Midbrain (tissue), 1 donor: ENCODE results near the gene GOLGA6L9.
"Not testable (repeated sequence)": the region's sequence is repeated elsewhere in the genome, so short reads cannot be mapped to it uniquely, and the experiment has no call there.

Source experiments
- DNase-seq: peaks from one replicate; lab custom pipeline; 2025; lab: John Stamatoyannopoulos, UW

The GOLGA6L9 gene, protein sequence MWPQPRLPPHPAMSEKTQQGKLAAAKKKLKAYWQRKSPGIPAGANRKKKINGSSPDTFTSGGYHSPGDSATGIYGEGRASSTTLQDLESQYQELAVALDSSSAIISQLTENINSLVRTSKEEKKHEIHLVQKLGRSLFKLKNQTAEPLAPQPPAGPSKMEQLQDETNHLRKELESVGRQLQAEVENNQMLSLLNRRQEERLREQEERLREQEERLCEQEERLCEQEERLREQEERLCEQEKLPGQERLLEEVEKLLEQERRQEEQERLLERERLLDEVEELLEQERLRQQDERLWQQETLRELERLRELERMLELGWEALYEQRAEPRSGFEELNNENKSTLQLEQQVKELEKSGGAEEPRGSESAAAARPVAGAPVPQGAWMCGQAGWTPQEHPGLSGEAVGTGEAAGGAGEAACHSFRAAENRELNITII

DNA sequence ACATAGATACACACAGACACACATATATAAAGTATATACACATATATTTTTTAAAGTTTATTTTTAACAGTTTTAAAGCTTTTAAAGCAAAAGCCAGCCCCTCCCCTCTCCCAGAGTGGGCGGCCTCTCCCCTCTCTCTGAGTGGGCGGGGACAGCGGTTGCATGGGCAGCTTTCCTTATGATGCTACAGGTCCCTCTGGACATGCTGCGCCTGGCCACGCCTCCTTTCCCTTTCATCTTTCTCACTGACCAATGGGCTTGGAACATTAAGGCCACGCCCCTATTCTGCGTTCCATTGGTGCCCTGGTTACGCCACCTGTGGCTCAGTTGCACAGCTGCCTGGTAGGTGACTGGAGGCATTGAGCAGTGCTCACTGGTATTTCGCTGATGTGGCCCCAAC, at the start of gene GOLGA6L9:
Gene GOLGA6L9 (plus strand): TSS at position 124 of the 400 bp plus-strand sequence. CDS start 264 bp downstream, at position 388.
- DNase-seq = not testable (repeated sequence)

DNA sequence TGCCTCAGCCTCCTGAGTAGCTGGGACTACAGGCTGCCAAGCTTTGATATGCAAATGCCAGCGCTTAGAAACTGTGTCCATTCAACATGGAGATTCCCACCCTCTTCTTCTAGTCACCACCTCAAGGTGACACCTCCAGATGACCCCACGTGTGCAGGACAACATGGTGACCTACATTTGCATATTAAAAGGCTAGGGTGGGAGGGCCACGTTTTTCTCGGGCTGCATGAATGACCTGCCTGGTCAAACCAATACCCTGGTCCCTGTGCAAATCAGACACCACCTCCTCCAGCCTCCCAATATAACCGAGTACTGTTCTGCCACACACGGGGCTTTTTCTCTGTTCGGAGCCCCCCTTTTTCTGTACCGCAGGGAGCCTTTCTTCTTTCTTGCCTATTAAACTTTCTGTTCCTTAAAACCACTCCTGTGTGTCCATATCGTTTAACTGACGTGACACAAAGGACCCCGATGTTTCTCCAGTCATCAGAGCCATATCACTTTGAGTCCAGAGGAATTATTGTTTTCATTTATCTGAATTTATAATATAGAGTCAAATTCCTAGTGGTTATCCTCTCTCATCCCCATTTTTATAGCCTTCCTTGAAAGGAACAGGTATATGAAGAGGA, 48.2 kb upstream of the GOLGA6L9 start:
- DNase-seq = not testable (repeated sequence)

DNA sequence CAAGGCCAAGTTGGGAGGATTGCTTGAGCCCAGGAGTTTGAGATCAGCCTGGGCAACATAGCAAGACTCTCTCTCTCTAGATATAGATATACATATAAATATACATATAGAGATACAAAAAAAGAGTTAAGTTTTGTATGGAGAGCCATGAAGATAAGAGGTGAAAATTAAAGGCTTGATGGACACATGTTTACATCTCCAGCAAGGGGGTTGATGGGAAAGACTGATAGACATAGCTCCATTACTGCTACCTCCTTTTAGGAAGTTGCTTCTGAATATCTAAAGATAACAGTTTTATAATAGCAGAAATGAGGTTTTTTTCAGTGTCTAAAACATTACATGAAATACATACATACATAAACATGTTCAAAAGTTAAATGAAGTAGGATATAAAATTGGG, 42.4 kb upstream of the GOLGA6L9 start:
- not testable (repeated sequence) for DNase-seq

DNA sequence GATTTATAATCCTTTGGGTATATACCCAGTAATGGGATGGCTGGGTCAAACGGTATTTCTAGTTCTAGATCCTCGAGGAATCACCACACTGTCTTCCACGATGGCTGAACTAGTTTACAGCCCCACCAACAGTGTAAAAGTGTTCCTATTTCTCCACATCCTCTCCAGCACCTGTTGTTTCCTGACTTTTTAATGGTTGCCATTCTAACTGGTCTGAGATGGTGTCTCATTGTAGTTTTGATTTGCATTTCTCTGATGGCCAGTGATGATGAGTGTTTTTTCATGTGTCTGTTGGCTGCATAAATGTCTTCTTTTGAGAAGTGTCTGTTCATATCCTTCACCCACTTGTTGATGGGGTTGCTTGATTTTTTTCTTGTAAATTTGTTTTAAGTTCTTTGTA, 39.5 kb upstream of the GOLGA6L9 start:
- not testable (repeated sequence) for DNase-seq

DNA sequence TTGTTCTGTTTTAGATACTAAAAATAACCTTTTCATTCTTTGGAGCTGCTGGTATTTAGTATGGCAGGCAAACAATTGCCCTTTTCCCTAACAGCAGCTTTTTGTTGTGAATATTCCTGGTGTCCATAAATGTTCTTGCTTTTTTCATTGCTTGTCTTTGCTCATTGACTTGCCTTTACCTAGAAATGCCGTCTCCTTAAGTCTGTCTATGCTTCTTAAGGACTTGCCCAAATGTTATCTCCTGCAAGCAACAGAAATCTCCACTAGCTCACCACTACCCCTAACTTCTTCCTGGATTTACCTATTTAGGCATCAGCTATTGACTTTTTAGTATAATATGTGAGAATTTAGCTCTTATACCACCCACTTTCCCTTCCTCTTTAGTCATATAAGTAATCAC, 37.5 kb upstream of the GOLGA6L9 start:
- not testable (repeated sequence) for DNase-seq

DNA sequence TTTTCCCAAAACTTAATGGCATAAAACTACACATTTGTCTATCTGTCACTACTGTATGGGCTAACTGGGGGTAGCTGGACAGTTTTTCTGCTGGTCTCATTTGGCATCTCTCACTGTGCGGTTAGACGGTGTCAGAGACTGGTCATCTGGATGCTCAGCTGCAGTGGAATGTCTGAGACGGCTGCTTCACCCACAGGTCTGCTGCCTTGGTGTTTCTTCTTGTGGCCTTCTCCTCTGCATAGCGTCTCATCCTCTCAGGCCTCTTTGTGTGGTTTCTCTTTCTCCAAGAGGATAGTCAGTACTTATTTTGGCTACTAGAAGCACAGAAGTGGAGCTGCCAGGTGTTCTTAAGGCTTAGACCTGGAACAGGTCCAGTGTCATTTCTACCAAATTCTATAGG, 35.9 kb upstream of the GOLGA6L9 start:
- no peak for DNase-seq

DNA sequence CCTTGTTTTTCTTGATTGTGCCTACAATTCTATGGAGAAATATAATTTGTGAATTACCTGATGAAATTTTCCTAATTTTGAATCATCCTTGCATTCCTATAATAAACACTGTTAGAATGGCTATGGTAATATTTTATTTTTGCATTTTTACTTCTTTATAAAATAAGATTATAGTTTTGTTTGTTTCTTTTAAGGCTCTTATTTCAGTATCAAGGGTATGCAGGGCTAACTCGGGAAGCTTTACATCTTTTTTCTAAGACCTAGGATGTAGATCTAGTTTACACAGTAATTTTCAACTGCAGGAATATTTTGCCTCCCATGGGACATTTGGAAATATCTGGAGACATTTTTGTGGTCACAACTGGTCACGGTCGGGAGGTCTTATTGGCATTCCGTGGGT, 33.8 kb upstream of the GOLGA6L9 start:
- not testable (repeated sequence) for DNase-seq

DNA sequence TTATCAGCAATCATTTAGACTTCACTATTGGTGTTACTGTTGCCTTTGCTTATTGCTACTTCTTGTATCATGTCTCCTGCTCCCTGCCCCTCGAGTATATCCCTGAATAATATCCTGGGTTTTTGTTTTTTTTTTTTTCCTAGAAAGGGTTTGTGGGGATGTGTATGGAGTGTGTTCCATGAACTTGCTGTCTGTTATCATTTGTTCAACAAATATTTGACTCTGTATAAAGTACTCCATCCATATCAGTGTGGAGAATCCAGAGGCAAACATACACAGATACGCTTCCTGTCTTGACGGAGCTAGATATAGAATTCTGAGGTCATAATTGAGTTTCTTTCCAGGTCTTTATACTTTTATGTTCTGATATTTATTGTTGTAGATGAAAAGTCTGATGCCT, 31.8 kb upstream of the GOLGA6L9 start:
- no peak for DNase-seq

DNA sequence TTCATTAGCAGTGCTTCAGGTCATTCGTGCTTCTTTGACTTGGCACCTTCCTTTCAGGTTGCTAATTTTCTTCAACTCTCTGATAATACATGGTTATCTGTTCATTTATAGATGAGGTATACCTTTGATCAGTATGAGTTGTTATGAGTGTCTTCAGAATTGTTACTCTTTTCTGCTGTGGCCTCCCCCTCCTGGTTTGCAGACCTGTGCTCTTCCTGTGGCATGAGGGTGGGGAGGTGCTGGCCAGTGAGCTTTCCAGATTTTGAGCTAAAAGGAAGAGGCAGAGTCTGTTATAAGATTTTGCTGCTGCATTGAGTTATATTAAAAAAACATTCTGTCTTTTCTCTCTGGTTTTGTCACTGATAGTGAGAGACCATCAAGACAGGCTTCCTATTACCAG, 30.8 kb upstream of the GOLGA6L9 start:
- no peak for DNase-seq

DNA sequence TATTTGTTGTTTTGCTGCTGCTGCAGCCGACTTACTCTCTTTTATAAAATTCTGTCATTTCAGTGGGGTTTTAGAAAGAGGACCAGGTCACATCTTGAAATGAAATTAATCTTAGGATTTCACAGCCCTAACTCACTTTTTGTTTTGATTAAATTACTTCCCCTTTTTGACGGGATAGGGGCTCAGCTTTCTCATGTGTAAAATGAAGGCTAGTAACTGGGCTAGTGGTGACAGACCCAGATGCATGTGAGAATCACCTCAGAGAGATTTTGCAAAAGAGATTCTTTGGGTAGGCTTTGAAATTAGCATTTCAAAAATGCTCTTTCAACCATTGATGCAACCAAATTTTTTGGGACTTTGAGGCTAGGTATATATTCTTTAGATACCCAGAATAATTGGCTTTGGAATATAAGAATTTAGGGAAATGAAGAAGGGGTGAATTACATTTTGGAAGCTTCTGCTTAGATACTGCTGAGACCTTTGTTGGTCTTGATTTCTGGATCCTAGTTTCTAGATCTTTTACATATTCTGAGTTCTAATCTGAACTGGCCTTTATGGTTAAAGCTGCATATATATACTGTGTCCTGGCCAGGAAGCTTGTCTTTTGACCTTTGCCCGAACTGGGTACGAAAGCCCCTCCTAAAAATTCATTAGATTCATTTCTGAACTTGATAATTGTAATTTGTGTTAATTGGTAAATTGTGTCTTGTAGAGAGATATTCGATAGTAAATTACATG, 30.1 kb upstream of the GOLGA6L9 start:
- DNase-seq = not testable (repeated sequence)

DNA sequence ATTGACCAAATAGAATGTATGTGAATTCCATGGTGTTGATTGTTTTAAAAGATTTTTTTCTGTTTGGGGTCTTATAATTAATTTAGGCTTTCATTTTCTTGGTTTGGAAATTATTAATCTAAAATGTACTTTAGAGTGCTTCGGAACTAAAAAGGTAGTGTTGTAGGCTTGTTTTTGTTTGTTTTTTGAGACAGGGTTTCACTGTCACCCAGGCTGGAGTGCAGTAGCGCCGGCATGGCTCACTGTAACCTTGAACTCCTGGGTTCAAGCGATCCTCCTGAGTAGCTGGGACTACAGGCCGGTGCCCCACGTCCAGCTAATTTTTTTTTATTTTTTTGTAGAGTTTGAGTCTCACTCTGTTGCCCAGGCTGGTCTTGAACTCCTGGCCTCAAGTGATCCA, 27.7 kb upstream of the GOLGA6L9 start:
- not testable (repeated sequence) for DNase-seq

DNA sequence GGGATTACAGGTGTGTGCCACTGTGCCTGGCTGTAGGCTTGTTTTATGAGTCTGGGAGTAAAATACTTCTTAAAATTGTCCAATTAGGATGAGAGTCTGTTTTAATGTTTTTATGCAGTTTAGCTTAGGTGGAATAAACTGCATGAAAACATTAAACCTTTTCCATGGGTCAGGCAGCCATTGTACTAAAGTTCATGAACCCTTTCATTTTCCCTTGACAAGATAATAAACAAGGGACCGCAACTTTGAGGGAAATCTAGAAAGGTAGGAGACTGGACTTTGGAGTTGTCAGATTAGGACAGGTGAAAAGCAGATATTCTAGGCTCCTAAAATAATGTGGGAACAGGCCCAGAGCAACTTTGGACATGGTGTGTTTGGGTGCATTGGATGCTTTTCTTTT, 27.3 kb upstream of the GOLGA6L9 start:
- DNase-seq = not testable (repeated sequence)

DNA sequence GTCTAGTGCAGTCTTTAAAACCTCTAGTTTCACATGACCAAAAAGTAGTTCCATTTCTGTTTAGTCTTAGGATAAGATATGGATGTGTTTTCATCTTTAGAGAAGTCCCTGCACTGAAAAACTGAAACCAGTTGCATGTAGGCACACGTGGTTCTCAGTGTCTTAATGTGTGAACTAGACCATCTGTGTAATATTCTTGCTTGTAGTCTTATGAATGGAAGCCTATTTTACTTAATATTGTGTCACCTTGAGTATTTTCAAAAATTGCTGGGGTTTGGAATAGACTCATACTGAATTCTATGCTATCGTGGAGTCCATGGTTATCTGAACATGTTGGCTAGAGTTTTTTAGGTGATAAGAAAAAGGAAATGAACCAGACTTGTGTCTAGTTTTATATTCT, 23.4 kb upstream of the GOLGA6L9 start:
- DNase-seq = not testable (repeated sequence)

DNA sequence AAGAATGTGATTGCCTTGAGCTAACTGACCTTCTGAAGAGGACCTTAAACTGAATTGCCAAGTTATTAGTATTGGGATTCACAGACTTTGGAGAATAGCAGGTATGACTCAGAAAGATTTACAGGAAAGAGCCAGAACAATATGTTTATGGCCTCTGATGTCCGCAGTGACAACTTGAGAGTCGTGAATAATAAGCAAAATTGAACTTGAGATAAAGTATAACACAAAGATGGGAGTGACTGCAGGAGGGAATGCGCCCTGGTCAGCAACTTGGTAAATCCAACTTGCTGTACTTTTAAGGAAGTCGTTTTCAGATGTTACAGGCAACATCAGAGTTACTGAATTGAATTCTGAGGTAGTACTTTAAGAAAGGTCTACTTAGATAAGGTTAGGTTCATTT, 19.3 kb upstream of the GOLGA6L9 start:
- DNase-seq = not testable (repeated sequence)

DNA sequence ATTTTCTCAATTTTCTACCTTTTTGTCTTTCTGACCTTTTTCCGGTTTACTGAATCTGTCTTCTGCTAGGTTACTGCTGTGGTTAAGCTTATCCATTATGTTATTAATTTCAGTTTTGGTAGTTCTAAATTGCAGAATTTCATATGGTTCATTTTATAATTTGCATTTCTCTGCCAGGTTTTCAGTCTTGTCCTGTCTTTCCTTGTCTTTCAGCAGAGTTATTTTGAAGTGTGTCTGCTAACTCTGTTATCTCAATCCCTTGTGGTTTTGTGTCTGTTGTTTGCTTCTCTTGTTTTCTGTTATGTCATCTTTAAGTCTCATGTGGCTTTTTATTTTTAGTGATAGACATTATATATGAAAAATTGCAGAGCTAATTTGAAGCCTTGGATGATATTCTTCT, 18.0 kb upstream of the GOLGA6L9 start:
- not testable (repeated sequence) for DNase-seq

DNA sequence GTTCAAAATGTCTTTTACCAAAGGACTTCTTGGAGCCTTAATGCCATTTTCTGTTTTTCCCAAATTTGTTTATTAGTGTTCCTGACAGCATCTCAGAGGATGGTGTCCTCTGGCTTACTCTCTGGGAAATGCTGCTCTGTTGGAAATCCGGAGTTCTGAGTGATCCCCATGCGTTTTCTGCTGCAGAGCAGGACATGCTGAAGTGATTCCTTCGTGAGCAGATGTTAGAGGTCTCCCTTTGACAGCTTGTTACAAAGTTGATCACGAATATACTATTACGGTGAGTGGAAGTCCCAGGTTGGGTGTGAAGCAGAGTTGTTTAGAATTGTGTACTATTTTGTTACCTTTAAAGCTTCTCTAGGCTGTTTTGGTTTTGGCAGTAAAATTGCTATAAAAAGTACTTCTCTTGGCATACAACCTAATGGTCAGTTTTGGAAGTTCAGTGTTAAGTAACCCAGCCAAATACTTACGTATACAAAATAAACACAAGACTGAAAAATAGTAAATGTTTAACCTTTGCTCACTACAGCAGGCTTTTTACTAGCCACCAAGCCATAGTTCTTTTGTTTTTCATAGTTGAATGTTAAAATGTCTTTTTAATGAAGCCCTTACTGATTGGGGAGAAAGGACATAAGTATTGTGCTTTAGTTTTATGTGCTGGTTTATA, 15.0 kb upstream of the GOLGA6L9 start:
- not testable (repeated sequence) for DNase-seq

DNA sequence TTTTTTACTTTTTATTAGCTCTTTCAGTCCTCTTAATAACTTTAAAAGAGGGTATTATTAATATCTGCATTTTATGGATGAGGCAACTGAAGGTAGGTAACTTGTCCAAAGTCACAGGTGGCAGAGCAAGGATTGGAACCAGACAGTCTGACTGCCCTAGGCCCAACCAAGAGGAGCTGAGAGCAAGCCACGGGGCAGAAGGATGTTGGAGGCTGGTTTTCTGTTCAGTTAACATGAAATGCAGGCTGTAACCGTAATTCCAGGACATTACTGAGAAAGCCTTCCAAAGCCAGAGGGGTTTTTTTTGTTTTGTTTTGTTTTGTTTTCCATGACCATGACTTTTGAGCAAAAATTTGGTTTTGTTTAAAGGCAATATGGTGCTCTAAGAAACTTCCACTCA, 9.1 kb upstream of the GOLGA6L9 start:
- not testable (repeated sequence) for DNase-seq

DNA sequence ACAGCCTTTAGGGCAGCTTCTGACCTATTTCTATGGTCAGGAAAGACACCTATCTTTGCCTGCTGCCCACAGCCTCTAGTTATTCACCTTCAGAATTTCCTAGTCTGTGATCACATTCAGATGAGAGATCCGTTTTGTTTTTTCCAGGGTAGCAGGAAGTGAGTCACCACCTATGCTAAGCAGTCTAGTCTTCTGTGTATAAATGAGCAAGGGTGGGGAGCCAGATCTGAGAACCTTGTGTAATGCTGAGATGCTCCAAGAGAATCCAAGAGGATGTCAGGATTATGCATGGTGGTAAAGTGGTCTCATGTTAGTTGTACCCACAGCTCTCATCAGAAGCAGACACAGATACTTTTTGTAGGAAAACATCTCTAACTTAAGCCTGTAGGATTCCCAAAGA, 8.7 kb upstream of the GOLGA6L9 start:
- DNase-seq = not testable (repeated sequence)

DNA sequence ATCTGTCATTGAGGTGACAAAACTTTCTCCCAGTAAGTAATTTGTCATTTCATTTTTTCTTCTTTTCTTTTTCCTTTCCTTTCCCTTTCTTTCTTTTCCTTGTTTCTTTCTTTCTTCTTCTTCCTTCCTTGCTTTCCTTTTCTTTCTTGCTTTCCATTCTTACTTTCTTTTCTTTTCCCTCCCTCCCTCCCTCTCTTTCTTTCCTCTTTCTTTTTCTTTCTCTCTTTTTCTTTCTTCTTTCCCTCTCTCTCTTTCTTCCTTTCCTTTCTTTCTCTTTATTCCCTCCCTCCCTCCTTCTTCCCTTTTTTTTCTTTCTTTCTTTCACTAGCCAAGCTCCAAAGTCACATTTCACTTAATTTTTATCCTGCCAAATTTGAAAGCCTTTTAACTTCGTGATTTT, 2.5 kb upstream of the GOLGA6L9 start:
- DNase-seq = not testable (repeated sequence)

DNA sequence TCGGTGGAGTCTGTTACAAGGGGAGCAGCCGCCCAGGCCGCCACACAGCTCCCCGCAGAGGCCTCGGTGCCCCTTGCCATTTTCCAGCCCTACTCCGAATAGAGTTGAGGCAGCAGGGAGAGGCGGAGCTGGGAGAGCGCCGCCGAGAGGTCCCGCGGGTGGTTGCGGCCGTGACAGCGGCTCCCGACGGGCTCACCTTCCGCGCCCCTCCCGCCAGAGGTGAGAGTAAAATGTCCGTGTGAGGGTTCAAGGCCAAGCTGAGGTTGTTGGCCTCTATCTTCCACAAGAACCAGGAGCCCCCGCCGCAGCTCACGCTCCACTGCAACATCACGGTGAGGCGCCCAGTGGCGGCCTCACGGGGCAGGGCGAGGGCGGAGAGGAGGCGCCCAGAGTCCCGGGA, 15.8 kb downstream of the GOLGA6L9 start:
- DNase-seq = not testable (repeated sequence)

DNA sequence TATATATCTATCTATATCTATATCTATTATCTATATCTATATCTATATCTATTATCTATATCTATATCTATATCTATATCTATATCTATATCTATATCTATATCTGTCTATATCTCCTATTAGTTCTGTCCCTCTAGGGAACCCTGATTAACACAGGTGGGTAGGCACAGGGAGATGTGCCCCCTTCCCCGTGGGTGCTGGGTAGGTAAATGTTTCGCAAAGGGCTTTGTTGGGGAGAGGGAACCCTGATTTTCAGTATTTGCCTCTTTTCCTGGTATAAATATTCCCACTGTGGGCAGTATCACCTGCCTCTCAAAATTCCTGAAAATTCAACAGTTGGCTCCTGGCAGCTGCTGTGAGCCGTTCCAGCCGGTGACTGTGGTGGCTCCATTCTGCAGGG, 27.7 kb downstream of the GOLGA6L9 start:
- not testable (repeated sequence) for DNase-seq

DNA sequence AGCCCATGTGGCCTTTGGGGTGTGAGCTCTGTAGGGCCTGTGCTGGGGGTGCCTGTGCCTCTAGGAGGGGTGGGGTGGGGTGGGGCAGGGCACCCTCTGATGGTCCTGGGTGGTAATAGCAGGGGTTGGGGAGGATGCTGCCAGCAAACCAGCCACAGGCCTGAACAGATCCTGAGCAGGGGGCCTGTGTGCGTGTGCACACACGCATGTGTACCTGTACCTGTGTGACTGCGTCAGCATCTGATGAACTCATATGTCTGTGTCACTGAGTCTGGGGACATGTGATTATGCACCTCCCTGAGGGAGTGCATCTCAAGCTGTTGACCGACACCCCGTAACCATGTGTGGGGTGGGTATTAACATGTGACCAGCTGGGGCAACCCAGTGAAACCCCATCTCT, 36.0 kb downstream of the GOLGA6L9 start:
- not testable (repeated sequence) for DNase-seq
